ENCODE measurements around the gene UTP15. TPM values are rescaled to one million over a fixed set of nuclear protein-coding genes. Genes with fewer than 3 reads are reported as not detected.

Gene UTP15
- total RNA-seq, 4 donors from 2014 or later = 6.9 to 54.5 (median 13.7) TPM

DNA sequence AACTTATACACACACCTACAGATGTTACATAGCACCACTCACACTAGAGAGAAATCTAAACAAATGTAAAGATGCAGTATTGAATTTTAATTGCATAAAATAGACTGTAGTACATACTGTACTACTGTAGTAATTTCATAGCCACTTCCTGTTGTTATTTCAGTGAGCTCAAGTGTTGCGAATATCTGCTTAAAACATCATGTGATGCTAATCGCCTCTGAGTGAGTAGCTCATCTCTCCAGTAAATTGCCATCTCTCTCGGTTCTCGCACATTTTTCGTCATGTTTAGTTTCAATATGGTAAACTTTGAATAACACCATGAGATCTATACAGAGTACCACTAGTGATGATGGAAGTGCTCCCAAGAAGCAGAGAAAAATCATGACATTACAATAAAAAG lies 38.5 kb downstream of the UTP15 start:
- Histone ChIP-seq H3K9me3 (no peaks in the 10 kb centered on the region), H3K36me3 (no peaks in the 10 kb centered on the region), H3K4me1 (no peaks in the 10 kb centered on the region), H3K4me3 (no peak overlapping the region), H3K27ac (no peak overlapping the region), H3K27me3 (no peaks in the 10 kb centered on the region)
- intact Hi-C loops (cut with DNase I; ENCODE audit: low total_unique reads) = no loop called here
- DNase-seq = no peak
- TF ChIP-seq POLR2A (IDR thresholded peaks at IDR 0.05) = no peak
- TF ChIP-seq, protein P1, sequence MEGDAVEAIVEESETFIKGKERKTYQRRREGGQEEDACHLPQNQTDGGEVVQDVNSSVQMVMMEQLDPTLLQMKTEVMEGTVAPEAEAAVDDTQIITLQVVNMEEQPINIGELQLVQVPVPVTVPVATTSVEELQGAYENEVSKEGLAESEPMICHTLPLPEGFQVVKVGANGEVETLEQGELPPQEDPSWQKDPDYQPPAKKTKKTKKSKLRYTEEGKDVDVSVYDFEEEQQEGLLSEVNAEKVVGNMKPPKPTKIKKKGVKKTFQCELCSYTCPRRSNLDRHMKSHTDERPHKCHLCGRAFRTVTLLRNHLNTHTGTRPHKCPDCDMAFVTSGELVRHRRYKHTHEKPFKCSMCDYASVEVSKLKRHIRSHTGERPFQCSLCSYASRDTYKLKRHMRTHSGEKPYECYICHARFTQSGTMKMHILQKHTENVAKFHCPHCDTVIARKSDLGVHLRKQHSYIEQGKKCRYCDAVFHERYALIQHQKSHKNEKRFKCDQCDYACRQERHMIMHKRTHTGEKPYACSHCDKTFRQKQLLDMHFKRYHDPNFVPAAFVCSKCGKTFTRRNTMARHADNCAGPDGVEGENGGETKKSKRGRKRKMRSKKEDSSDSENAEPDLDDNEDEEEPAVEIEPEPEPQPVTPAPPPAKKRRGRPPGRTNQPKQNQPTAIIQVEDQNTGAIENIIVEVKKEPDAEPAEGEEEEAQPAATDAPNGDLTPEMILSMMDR (IDR thresholded peaks at IDR 0.05) = no peak

- H3K4me1 ChIP-seq = no peaks in the 10 kb centered on the region
- no peaks in the 10 kb centered on the region for H3K36me3 ChIP-seq
- no peak for DNase-seq
- no peak overlapping the region for H3K4me3 ChIP-seq
- intact Hi-C loops (cut with DNase I; ENCODE audit: low total_unique reads) = no loop called here
- no peaks in the 10 kb centered on the region for H3K9me3 ChIP-seq
- H3K27ac ChIP-seq = no peak overlapping the region
- no peaks in the 10 kb centered on the region for H3K27me3 ChIP-seq
- TF ChIP-seq, protein P1 (IDR thresholded peaks at IDR 0.05) = no peak
- TF ChIP-seq POLR2A (IDR thresholded peaks at IDR 0.05) = no peak
These were observed 39.9 kb downstream of the UTP15 start for GRCh38 chr5:73605223-73606087.

- intact Hi-C loops (cut with DNase I; ENCODE audit: low total_unique reads) = no loop called here
- H3K4me3 ChIP-seq = no peak overlapping the region
- no peaks in the 10 kb centered on the region for H3K9me3 ChIP-seq
- H3K4me1 ChIP-seq = no peaks in the 10 kb centered on the region
- no peaks in the 10 kb centered on the region for H3K27me3 ChIP-seq
- TF ChIP-seq POLR2A (IDR thresholded peaks at IDR 0.05) = no peak
- TF ChIP-seq, protein P1 (IDR thresholded peaks at IDR 0.05) = no peak
- no peak overlapping the region for H3K27ac ChIP-seq
- H3K36me3 ChIP-seq = no peaks in the 10 kb centered on the region
- DNase-seq = no peak
These were observed 40.7 kb downstream of the UTP15 start for GRCh38 chr5:73606206-73606753.

DNA sequence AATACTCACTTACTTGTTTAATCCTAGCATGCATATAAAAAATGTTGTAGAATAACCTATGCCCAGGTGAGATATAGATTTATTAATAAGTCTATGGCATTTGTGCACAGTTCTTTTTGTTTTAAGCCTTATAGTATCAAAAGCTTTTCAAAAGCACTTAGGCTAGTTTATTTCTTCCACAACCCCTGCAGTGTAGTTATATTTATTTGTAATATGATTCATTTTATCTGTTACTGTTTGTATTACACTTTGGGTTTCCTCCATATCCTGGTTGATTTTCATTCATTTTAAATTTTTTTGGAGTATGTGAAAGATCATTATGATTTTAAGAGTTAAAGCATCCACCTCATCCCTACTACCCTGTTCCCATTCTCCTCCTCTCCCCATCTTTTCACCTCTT lies 41.7 kb downstream of the UTP15 start:
- H3K27me3 ChIP-seq = no peaks in the 10 kb centered on the region
- intact Hi-C loops (cut with DNase I; ENCODE audit: low total_unique reads) = no loop called here
- no peak for TF ChIP-seq POLR2A (IDR thresholded peaks at IDR 0.05)
- TF ChIP-seq, protein P1 (IDR thresholded peaks at IDR 0.05) = no peak
- no peak overlapping the region for H3K4me3 ChIP-seq
- no peak for DNase-seq
- no peak overlapping the region for H3K27ac ChIP-seq
- H3K36me3 ChIP-seq = no peaks in the 10 kb centered on the region
- H3K4me1 ChIP-seq = no peaks in the 10 kb centered on the region
- no peaks in the 10 kb centered on the region for H3K9me3 ChIP-seq

- TF ChIP-seq POLR2A (IDR thresholded peaks at IDR 0.05) = no peak
- TF ChIP-seq, protein P1 (IDR thresholded peaks at IDR 0.05) = no peak
- Histone ChIP-seq H3K4me3 (no peak overlapping the region), H3K4me1 (no peaks in the 10 kb centered on the region), H3K36me3 (no peaks in the 10 kb centered on the region), H3K9me3 (no peaks in the 10 kb centered on the region), H3K27ac (no peak overlapping the region), H3K27me3 (no peaks in the 10 kb centered on the region)
- intact Hi-C loops (cut with DNase I; ENCODE audit: low total_unique reads) = no loop called here
- no peak for DNase-seq
These were observed 47.3 kb downstream of the UTP15 start for GRCh38 chr5:73612799-73613198.
